ENCODE measurements around the gene PLAGL2.

PLAGL2 gene

DNA sequence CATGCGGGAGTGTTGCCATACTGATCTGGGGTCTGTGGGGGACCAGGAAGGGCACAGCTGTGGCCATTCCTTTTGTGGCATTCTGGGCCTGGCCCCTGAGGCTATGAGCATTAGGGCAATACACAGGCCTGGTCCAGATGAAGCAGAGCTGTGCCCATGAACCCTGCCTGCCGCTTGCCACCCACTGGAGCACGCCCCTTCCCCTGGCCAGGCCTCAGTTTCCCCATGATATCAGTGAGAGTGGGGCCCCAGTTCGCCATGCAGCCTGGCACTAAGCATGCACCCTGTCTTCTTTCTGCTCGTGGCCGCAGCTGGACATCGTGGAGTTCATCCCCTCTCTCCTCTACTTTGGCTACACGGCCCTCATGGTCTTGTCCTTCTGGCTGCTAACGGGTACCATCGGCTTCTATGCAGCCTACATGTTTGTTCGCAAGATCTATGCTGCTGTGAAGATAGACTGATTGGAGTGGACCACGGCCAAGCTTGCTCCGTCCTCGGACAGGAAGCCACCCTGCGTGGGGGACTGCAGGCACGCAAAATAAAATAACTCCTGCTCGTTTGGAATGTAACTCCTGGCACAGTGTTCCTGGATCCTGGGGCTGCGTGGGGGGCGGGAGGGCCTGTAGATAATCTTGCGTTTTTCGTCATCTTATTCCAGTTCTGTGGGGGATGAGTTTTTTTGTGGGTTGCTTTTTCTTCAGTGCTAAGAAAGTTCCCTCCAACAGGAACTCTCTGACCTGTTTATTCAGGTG lies 42.4 kb downstream of the PLAGL2 start:
- H3K4me3 ChIP-seq (ENCODE audit: low read depth, low read length) = no peak overlapping the region
- no peak overlapping the region for H3K9ac ChIP-seq
- H3K27me3 ChIP-seq (ENCODE audit: control insufficient read depth, insufficient read depth, low read length) = no peaks in the 10 kb centered on the region
- TF ChIP-seq, protein P1, sequence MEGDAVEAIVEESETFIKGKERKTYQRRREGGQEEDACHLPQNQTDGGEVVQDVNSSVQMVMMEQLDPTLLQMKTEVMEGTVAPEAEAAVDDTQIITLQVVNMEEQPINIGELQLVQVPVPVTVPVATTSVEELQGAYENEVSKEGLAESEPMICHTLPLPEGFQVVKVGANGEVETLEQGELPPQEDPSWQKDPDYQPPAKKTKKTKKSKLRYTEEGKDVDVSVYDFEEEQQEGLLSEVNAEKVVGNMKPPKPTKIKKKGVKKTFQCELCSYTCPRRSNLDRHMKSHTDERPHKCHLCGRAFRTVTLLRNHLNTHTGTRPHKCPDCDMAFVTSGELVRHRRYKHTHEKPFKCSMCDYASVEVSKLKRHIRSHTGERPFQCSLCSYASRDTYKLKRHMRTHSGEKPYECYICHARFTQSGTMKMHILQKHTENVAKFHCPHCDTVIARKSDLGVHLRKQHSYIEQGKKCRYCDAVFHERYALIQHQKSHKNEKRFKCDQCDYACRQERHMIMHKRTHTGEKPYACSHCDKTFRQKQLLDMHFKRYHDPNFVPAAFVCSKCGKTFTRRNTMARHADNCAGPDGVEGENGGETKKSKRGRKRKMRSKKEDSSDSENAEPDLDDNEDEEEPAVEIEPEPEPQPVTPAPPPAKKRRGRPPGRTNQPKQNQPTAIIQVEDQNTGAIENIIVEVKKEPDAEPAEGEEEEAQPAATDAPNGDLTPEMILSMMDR (IDR thresholded peaks at IDR 0.05) = no peak
- H3K9me3 ChIP-seq (ENCODE audit: control insufficient read depth, low read length) = no peaks in the 10 kb centered on the region
- no peak overlapping the region for H2AFZ ChIP-seq
- no peak overlapping the region for H3K27ac ChIP-seq
- no peaks in the 10 kb centered on the region for H3K36me3 ChIP-seq (ENCODE audit: control insufficient read depth, insufficient read depth, low read length)
- peaks cover 2% of the 10 kb centered on the region for H3K4me1 ChIP-seq
- no peak overlapping the region for H3K4me2 ChIP-seq (ENCODE audit: low read length)
- H3K79me2 ChIP-seq = no peaks in the 10 kb centered on the region

DNA sequence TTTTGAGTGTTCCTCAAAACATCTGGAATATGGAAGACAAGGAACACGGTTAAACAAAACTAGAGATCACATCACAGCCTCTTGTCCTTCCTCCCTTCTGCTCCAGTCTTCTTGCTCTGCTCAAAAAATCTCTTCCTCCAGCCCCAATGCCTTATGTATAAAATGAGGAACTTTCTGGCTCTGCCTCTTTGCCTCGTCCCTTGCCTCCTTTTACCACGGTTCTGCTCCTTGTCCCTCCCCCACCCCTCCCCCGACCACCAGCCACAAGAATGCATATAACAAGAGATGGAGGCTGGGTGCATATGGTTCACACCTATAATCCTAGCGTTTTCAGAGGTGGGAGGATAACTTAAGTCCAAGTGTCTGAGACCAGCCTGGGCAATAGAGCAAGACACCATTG lies 43.6 kb downstream of the PLAGL2 start:
- TF ChIP-seq, protein P1 (IDR thresholded peaks at IDR 0.05) = no peak
- Histone ChIP-seq H2AFZ (no peak overlapping the region), H3K9ac (no peak overlapping the region), H3K27ac (no peak overlapping the region), H3K4me2 (ENCODE audit: low read length) (no peak overlapping the region), H3K9me3 (ENCODE audit: control insufficient read depth, low read length) (no peaks in the 10 kb centered on the region), H3K4me3 (ENCODE audit: low read depth, low read length) (no peak overlapping the region), H3K79me2 (no peaks in the 10 kb centered on the region), H3K4me1 (peaks cover 2% of the 10 kb centered on the region), H3K36me3 (ENCODE audit: control insufficient read depth, insufficient read depth, low read length) (no peaks in the 10 kb centered on the region), H3K27me3 (ENCODE audit: control insufficient read depth, insufficient read depth, low read length) (no peaks in the 10 kb centered on the region)

DNA sequence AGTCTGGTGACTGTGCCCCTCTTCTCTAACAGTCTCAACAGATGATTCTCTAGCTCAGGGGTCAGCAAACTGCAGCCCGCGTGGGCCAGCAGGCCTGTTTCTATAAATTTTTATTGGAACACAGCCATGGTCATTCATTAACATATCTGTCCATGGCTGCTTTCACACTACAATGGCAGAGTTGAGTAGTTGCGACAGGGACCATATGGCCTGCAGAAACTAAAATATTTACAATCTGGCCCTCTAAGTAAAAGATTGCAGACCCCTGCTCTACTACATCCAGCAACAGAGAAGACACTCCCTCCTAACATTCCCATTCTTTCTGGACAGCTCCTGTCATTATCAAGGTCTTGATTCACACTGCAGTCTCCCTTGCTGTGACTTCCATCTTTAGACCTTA lies 45.2 kb downstream of the PLAGL2 start:
- Histone ChIP-seq H3K4me3 (ENCODE audit: low read depth, low read length) (no peak overlapping the region), H3K4me2 (ENCODE audit: low read length) (no peak overlapping the region), H3K79me2 (no peaks in the 10 kb centered on the region), H3K27ac (no peak overlapping the region), H3K36me3 (ENCODE audit: control insufficient read depth, insufficient read depth, low read length) (no peaks in the 10 kb centered on the region), H3K9ac (no peak overlapping the region), H2AFZ (no peak overlapping the region), H3K27me3 (ENCODE audit: control insufficient read depth, insufficient read depth, low read length) (no peaks in the 10 kb centered on the region), H3K4me1 (no peaks in the 10 kb centered on the region), H3K9me3 (ENCODE audit: control insufficient read depth, low read length) (no peaks in the 10 kb centered on the region)
- TF ChIP-seq, protein P1 (IDR thresholded peaks at IDR 0.05) = no peak

DNA sequence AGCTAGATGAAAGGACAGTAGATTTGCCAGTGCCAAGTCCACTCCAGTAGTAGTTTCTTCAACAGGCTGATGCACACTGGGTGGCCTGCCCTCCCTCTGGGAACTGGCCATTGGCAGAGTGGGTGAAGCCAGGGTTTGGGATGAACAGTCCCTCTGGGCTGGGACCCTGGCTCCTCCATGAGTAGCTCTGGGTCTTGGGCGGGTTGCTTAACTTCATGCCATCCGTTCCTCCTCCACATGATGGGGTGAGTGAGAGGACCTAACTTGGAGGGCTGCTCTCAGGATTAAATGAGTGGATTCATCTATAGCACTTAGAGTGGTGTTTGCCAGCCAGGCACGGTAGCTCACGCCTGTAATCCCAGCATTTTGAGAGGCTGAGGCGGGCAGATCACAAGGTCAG lies 47.2 kb downstream of the PLAGL2 start:
- H3K79me2 ChIP-seq = no peaks in the 10 kb centered on the region
- H3K9ac ChIP-seq = no peak overlapping the region
- H3K36me3 ChIP-seq (ENCODE audit: control insufficient read depth, insufficient read depth, low read length) = no peaks in the 10 kb centered on the region
- no peak overlapping the region for H3K4me2 ChIP-seq (ENCODE audit: low read length)
- H3K27ac ChIP-seq = no peak overlapping the region
- H3K27me3 ChIP-seq (ENCODE audit: control insufficient read depth, insufficient read depth, low read length) = no peaks in the 10 kb centered on the region
- H3K4me1 ChIP-seq = no peaks in the 10 kb centered on the region
- TF ChIP-seq, protein P1 (IDR thresholded peaks at IDR 0.05) = no peak
- H2AFZ ChIP-seq = no peak overlapping the region
- H3K4me3 ChIP-seq (ENCODE audit: low read depth, low read length) = no peak overlapping the region
- no peaks in the 10 kb centered on the region for H3K9me3 ChIP-seq (ENCODE audit: control insufficient read depth, low read length)

DNA sequence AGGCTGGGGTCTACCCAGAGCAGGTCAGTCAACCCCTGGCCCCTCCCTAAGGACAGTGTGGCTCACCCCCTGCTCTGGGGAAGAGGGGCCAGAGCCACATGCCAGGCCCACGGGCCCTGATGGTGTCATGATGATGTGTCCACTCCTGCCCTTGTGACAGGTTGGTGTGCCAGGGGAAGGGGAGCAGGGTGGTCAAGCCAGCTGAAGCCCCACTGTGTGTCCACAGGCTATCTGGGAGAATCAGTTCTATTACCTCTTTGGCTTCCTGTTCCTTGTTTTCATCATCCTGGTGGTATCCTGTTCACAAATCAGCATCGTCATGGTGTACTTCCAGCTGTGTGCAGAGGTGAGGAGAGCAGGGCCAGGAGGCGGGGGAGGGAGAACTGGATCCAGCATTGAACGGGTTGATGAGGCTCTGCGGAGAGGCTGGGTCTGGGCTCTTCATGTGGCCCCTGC lies 47.7 kb downstream of the PLAGL2 start:
- H2AFZ ChIP-seq = no peak overlapping the region
- H3K4me2 ChIP-seq (ENCODE audit: low read length) = no peak overlapping the region
- no peaks in the 10 kb centered on the region for H3K4me1 ChIP-seq
- H3K27ac ChIP-seq = no peak overlapping the region
- H3K36me3 ChIP-seq (ENCODE audit: control insufficient read depth, insufficient read depth, low read length) = no peaks in the 10 kb centered on the region
- H3K9me3 ChIP-seq (ENCODE audit: control insufficient read depth, low read length) = no peaks in the 10 kb centered on the region
- H3K27me3 ChIP-seq (ENCODE audit: control insufficient read depth, insufficient read depth, low read length) = no peaks in the 10 kb centered on the region
- no peak overlapping the region for H3K9ac ChIP-seq
- H3K79me2 ChIP-seq = no peaks in the 10 kb centered on the region
- TF ChIP-seq, protein P1 (IDR thresholded peaks at IDR 0.05) = no peak
- H3K4me3 ChIP-seq (ENCODE audit: low read depth, low read length) = no peak overlapping the region

All from parathyroid adenoma (tissue), 2 donors.